ENCODE data around the gene IL22RA1. TPM values are rescaled to one million over a fixed set of nuclear protein-coding genes. Genes with fewer than 3 reads are reported as not detected.

The IL22RA1 gene
- total RNA-seq, 1 experiment from 2014 or later = 1.2 TPM

GRCh38 chr1:24179251-24179840, 36.4 kb upstream of the IL22RA1 start:
- ChIA-PET POLR2A (ENCODE audit: unreplicated experiment) (no interaction called here), CTCF (no interaction called here)
- H3K4me1 ChIP-seq (ENCODE audit: insufficient read depth, low read length) = peaks cover 8% of the 10 kb centered on the region; the same call in 1 of the 2 replicates

GRCh38 chr1:24178407-24178806, 35.5 kb upstream of the IL22RA1 start:
- Histone ChIP-seq H3K4me1 (ENCODE audit: insufficient read depth, low read length) (peaks cover 8% of the 10 kb centered on the region; the same call in 1 of the 2 replicates), H3K27me3 (ENCODE audit: low read length) (no peaks in the 10 kb centered on the region), H3K79me2 (ENCODE audit: low read length) (no peaks in the 10 kb centered on the region), H3K9me3 (ENCODE audit: low read length) (no peaks in the 10 kb centered on the region), H3K4me3 (ENCODE audit: low read length) (no peak overlapping the region), H3K36me3 (ENCODE audit: low read depth, low read length) (no peaks in the 10 kb centered on the region), H4K20me1 (ENCODE audit: low read length) (no peaks in the 10 kb centered on the region), H3K9me2 (replicated peaks; ENCODE audit: low read length) (no peaks in the 10 kb centered on the region), H3K4me2 (ENCODE audit: low read length) (no peak overlapping the region), H3K27ac (ENCODE audit: low read length) (no peak overlapping the region), H2AFZ (ENCODE audit: low read length) (no peak overlapping the region), H3K9ac (ENCODE audit: low read length) (no peak overlapping the region), H3F3A (ENCODE audit: low read length, unreplicated experiment) (no peaks in the 10 kb centered on the region)
- no TSS peak for BruUV-seq (replicated peaks)
- intact Hi-C loops (cut with micrococcal nuclease) = no loop called here
- ChIA-PET POLR2A (ENCODE audit: unreplicated experiment) (no interaction called here), CTCF (no interaction called here)
- TF ChIP-seq EZH2 (IDR thresholded peaks at IDR 0.05; ENCODE audit: low read length, unreplicated experiment) (no peak), CTCF (conservative IDR thresholded peaks at IDR 0.05; ENCODE audit: low read depth, low read length) (no peak), EZH2phosphoT487 (IDR thresholded peaks at IDR 0.05; ENCODE audit: borderline replicate concordance, low read length) (no peak)
- DNase-seq (no peak), ATAC-seq (no peak)

More at GRCh38 chr1:24179251-24179840, 36.4 kb upstream of the IL22RA1 start:
- H3K36me3 ChIP-seq (ENCODE audit: low read depth, low read length) = no peaks in the 10 kb centered on the region
- BruUV-seq (replicated peaks) = no TSS peak
- H3K4me3 ChIP-seq (ENCODE audit: low read length) = no peak overlapping the region
- DNase-seq (no peak), ATAC-seq (no peak)
- TF ChIP-seq EZH2phosphoT487 (IDR thresholded peaks at IDR 0.05; ENCODE audit: borderline replicate concordance, low read length) = no peak
- H4K20me1 ChIP-seq (ENCODE audit: low read length) = no peaks in the 10 kb centered on the region
- no peak overlapping the region for H3K27ac ChIP-seq (ENCODE audit: low read length)
- no peaks in the 10 kb centered on the region for H3K79me2 ChIP-seq (ENCODE audit: low read length)
- H2AFZ ChIP-seq (ENCODE audit: low read length) = no peak overlapping the region
- no peaks in the 10 kb centered on the region for H3K9me2 ChIP-seq (replicated peaks; ENCODE audit: low read length)
- no peak overlapping the region for H3K9ac ChIP-seq (ENCODE audit: low read length)
- intact Hi-C loops (cut with micrococcal nuclease) = no loop called here
- no peaks in the 10 kb centered on the region for H3K9me3 ChIP-seq (ENCODE audit: low read length)
- H3K27me3 ChIP-seq (ENCODE audit: low read length) = no peaks in the 10 kb centered on the region
- no peak overlapping the region for H3K4me2 ChIP-seq (ENCODE audit: low read length)
- H3F3A ChIP-seq (ENCODE audit: low read length, unreplicated experiment) = no peaks in the 10 kb centered on the region

- no peaks in the 10 kb centered on the region for H3K36me3 ChIP-seq (ENCODE audit: low read depth, low read length)
- peaks cover 8% of the 10 kb centered on the region; the same call in 1 of the 2 replicates for H3K4me1 ChIP-seq (ENCODE audit: insufficient read depth, low read length)
- no peak overlapping the region for H3K4me2 ChIP-seq (ENCODE audit: low read length)
- H2AFZ ChIP-seq (ENCODE audit: low read length) = no peak overlapping the region
- no peaks in the 10 kb centered on the region for H3F3A ChIP-seq (ENCODE audit: low read length, unreplicated experiment)
- H3K27ac ChIP-seq (ENCODE audit: low read length) = no peak overlapping the region
- DNase-seq (no peak), ATAC-seq (no peak)
- H3K9me3 ChIP-seq (ENCODE audit: low read length) = no peaks in the 10 kb centered on the region
- no peaks in the 10 kb centered on the region for H3K9me2 ChIP-seq (replicated peaks; ENCODE audit: low read length)
- ChIA-PET CTCF (no interaction called here), POLR2A (ENCODE audit: unreplicated experiment) (no interaction called here)
- H4K20me1 ChIP-seq (ENCODE audit: low read length) = no peaks in the 10 kb centered on the region
- intact Hi-C loops (cut with micrococcal nuclease) = no loop called here
- TF ChIP-seq CTCF (conservative IDR thresholded peaks at IDR 0.05; ENCODE audit: low read depth, low read length) (no peak), EZH2 (IDR thresholded peaks at IDR 0.05; ENCODE audit: low read length, unreplicated experiment) (no peak), EZH2phosphoT487 (IDR thresholded peaks at IDR 0.05; ENCODE audit: borderline replicate concordance, low read length) (no peak)
- H3K9ac ChIP-seq (ENCODE audit: low read length) = no peak overlapping the region
- H3K4me3 ChIP-seq (ENCODE audit: low read length) = no peak overlapping the region
- H3K79me2 ChIP-seq (ENCODE audit: low read length) = no peaks in the 10 kb centered on the region
- BruUV-seq (replicated peaks) = no TSS peak
- H3K27me3 ChIP-seq (ENCODE audit: low read length) = no peaks in the 10 kb centered on the region
Measured at GRCh38 chr1:24177161-24177560, 34.2 kb upstream of the IL22RA1 start.

Measured in PC-3 (cell line).